Dermis blood vessel endothelial cell (primary cell): Measurements from ENCODE around the gene GDF15. TPM values are rescaled to one million over a fixed set of nuclear protein-coding genes. Genes with fewer than 3 reads are reported as not detected.
"Not testable (repeated sequence)": the region's sequence is repeated elsewhere in the genome, so short reads cannot be mapped to it uniquely, and the experiment has no call there.

Experiments
- DNase-seq: peaks from one replicate; pipeline ENCODE4 v3.0.0; 2010
- total RNA-seq: library from RNA; depleted of rRNA; stranded (reverse); fragments of >200 nt; gene quantifications from 2 replicates; pipeline ENCODE4 v1.2.3, GENCODE V29; 2014

GDF15 gene
- total RNA-seq, 1 donor from 2014 or later = 152 TPM

DNA sequence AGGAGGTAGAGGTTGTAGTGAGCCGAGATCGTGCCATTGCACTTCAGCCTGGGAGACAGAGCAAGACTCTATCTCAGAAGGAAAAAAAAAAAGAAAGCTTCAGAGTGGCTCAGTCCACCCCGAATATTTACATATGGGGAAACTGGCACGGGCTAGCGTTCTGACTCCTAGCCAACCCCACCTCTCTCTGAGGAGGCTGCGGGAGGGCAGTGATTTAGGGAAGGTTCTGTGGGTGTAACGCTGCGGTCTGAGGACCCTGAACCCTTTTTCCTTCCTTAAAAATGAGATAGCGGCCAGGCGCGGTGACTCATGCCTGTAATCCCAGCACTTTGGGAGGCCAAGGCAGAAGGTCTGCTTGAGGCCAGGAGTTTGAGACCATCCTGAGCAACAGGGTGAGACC lies 6.5 kb downstream of the GDF15 start:
- no peak for DNase-seq

DNA sequence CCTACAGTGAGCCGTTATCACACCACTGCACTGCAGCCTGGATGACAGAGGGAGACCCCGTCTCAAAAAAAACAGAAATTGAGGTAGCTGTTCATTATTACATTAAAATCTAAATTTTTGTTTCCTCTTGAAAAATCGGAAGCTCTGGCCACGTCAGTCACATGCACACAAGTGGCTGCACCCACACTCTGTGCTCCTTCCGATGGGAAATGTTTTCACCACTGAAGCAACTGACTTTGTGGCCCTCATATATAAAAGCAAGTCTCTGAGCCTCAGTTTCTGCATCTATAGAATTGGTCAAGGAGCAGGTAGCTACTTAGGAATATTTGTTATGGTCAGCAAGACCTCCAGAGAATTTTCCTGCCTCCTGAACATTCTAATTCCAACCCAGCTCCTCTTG lies 7.0 kb downstream of the GDF15 start:
- DNase-seq = no peak

DNA sequence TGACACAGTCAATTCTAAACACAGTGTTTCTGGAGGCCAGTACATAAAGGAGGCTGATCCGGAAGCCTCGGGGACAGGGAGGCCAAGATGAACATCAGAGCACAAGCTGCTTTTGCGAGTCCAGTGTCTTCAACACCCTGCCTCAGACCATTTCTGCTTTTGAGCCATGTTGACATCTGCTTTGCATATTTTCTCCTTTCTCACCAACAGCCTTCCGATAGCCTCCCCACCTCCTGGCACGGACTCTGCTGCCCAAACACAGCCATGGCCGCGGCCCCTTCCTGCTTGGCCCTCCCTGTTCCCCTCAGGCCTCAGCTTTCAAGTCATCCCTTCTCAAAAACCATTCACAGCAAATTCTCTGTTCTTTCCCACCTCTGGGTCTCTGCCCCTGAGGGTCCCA lies 7.9 kb downstream of the GDF15 start:
- no peak for DNase-seq

DNA sequence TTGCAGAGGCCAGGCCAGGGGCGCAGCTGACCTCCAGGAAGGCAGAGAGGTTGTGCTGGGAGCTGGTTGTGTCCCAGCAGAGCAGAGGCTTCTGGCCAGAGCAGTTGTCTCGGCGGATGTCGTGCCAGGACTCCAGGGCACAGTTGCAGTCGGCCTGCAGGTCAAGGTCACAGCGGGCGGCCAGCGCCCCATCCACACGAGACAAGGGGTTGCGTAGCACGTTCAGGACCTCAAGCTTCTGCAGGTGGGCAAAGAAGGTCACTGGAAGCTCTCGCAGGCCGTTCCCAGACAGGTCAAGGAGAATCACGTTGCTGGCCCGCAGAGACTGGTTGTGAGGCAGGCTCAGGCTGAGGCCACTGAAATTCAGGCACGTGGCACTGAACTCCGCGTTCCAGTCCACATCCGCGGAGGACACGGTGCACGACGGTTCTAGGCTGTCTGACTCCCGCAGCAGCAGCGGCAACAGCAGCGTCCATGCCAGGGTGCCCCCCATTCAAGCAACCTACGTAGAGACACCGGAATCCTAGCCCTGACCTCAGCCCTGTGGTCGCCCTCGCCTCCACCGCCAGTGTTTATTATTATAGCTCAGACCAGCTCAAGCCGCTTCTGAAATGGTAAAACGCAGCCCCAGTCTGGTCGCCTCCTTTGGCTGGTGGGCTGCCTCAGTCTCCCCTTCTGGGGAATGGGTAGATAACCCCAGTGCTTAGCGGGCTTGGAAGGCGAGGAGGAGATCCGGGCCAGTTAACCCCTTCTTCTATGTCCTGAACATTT lies 10.7 kb downstream of the GDF15 start:
- no peak for DNase-seq

DNA sequence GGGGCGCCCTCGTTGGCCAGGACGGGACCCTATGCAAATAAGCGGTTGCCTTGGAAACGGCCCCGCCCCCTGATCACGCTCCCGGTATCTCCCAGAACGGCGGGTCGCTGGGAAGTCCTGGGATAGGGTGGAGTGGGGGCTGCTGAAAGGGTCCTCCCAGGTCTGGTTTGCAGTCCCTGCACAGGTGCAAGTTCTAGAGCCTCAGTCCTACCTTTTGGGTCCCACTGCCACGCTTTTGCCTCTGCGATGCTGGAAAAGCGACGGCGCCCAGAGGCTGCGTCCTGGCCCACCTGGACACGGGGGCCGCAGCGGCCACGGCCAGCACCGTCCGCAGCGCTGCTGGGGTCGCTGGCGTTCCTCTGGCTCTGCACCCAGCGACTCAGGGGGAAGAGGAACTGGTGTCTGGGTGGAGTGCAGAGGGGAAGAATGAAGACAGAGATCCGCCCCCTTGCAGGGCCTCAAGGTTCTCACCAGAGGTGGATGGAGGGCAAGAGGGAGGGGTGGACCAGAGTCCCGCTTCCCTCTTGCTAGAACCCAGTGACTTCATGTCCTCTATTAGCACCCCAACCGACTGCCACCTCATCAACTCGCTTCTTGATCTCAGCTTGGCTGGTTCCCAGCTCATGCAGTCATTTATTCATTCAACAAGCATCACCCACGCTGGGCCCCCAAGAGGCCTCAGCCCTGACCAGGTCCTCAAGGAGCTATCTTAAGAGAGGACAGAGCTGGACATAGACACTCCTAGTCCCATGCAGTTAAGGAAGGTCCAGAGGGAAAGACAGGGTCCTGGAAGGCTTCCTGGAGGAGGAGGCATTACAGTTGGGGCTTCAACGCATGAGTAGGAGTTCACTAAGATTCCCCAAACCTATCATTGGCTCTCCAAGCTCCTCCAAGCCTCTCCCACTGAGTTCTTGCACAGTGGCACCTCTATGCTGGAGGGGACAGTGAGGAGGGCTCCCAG lies 11.6 kb downstream of the GDF15 start, which contains the start of gene LRRC25:
LRRC25 (minus strand) TSS at position 381 of the 961 bp plus-strand sequence. CDS start 659 bp downstream, outside the sequence.
- DNase-seq = no peak

DNA sequence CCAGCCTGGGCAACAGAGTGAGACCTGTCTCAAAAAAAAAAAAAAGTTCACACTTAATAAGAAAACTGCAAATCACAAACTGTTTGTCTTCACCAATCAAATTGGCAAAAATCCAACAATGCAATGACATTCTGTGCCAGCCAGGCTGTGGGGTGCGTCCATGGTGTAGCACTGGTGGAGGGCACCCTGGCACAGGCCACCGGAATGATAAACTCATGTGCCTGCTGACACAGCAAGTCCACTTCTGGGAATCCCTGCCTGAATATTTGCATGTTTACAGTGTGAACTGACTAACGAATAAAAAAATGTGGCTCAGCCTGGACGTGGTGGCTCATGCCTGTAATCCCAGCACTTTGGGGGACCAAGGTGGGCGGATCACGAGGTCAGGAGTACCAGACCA lies 13.1 kb downstream of the GDF15 start:
- no peak for DNase-seq

DNA sequence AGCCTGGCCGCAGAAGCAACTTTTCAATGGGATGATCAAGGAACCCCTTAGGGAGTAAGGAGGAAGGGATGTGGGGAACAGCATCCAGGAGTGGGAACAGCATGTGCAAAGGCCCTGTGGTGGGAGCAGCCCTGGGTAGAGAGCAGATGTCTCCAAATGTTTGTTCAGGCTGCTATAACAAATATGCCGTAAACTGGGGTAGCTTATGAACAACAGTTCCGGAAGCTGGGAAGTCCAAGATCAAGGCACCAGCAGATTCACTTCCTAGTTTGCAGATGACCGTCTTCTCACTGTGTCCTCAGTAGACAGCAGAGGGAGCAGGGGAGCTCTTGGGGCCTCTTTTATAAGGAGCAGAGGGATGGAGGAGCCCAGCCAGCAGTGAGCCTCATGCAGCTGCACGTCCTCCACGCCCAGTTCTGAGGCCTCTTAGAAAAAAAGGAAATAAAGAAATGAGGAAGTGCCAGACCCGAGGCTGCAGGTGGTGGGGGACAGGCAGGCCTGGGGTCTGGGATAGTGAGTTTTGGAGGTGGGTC lies 15.7 kb downstream of the GDF15 start:
- DNase-seq = peak; percentile 62

DNA sequence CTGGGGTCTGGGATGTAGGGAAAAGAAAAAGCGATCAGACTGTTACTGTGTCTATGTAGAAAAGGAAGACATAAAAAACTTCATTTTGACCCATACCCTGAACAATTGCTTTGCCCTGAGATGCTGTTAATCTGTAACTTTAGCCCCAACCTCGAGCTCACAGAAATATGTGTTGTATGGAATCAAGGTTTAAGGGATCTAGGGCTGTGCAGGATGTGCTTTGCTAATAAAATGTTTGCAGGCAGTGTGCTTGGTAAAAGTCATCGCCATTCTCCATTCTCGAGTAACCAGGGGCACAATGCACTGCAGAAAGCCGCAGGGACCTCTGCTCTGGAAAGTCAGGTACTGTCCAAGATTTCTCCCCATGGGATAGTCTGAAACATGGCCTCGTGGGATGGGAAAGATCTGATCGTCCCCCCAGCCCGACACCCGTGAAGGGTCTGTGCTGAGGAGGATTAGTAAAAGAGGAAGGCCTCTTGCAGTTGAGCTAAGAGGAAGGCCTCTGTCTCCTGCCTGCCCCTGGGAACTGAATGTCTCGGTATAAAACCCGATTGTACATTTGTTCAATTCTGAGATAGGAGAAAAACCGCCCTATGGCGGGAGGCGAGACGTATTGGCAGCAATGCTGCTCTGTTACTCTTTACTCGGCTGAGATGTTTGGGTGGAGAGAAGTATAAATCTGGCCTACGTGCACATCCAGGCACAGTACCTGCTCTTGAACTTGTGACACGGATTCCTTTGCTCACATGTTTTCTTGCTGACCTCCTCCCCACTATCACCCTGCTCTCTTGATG lies 16.7 kb downstream of the GDF15 start:
- not testable (repeated sequence) for DNase-seq

DNA sequence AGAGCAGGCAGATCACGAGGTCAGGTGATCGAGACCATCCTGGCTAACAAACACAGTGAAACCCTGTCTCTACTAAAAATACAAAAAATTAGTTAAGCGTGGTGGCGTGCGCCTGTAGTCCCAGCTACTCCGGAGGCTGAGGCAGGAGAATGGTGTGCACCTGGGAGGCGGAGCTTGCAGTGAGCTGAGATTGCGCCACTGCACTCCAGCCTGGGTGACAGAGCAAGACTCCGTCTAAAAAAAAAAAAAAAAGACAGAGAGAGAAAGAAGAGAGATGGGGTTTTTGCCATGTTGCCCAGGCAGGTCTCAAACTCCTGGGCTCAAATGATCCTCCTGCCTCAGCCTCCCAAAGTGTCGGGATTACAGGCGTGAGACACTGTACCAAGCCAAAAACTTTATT lies 19.8 kb downstream of the GDF15 start:
- DNase-seq = not testable (repeated sequence)

DNA sequence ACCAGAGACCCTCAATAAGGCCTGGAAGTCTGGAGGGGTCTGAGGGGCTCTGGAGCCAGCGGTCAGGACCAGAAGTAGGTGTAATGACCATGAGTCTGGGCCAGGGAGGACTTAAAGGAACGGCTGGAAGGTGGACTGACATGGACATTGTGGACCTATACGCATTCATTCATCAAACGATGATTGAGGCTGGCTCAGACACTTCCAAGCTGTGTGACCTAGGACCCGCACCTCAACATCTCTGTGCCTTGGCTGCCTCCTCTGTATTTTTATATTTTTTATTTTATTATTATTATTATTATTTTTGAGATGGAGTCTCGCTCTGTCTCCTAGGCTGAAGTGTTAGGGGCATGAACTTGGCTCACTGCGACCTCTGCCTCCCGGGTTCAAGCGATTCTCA lies 20.8 kb downstream of the GDF15 start:
- no peak for DNase-seq

DNA sequence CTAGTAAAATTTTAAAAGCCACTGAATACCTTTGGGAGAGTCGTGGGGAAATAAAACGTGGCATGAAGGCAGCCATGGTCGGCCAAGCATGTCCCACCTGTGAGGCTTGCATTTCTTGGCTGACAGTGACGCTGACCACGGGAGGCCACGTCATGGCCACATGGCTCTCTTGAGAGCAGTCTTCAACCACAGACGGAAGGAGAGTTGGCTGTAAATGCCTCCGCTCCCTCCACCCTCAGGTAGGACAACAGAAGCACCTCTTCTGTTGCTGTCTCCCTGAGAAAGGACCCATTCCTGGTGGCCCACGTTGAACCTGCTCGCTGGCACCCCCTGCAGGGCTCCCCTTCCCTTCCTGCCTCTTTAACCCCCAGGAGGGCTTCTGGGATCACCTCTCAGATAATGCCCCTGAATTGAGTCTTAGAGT lies 22.1 kb downstream of the GDF15 start:
- DNase-seq = peak; percentile 64

DNA sequence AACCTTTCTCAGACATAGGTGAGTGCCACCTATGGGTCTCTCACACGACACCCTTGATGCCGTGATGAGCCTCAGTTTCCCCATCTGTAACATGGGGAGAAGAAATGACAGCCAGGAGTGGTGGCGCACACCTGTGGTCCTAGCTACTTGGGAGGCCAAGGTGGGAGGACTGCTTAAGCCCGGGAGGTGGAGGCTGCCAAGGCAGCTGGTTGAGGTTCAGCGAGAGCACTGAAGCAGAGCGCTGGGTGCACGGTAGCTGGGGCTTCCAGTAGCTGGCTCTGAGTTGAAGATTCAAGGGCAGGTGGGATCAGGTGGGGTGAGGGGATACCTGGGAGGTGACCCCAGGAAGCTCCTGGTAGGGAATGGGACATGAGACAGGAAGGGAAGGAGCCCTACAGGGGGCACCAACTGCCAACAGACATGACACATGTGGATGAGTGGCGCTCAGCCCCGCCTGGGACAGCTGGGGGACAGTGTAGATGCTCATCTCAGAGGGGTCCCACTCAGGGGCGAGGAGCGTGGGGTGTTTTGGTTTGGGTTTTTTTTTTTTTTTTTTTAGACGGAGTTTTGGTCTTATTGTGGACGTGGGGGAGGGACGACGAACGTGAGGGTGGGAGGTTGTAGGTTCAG lies 26.8 kb downstream of the GDF15 start:
- no peak for DNase-seq

DNA sequence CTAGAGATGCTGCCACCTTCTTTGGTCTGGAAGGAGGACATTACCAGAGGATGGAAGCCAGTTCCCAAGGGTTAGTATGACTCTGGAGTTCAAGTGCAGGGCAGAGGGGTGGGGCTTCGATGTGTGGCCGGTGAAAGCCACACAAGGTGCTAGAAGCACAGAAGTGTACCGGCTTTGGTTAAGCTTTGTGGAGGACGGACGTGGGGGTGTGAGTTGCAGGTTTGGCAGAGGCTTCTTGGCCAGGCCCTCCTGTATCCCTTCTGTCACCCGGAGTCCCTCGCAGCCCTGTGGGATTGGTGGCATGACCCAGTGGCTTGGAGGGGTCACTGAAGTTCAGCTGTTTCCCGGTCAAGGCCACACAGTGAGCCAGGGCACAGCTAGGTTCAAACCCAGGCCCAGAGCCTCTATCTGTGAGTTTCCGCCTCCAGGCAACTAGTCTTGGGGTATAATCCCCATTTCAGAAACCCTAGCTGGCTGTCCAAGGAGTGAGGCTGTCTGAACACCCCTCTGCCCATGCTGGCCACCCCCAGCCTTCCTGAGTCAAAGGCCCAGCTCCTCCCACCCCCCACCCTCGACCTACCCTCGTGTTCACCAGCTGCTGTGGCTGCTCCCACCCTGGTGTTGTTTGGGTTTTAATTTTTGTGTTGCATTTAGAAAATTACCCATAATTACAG lies 28.7 kb downstream of the GDF15 start:
- no peak for DNase-seq

DNA sequence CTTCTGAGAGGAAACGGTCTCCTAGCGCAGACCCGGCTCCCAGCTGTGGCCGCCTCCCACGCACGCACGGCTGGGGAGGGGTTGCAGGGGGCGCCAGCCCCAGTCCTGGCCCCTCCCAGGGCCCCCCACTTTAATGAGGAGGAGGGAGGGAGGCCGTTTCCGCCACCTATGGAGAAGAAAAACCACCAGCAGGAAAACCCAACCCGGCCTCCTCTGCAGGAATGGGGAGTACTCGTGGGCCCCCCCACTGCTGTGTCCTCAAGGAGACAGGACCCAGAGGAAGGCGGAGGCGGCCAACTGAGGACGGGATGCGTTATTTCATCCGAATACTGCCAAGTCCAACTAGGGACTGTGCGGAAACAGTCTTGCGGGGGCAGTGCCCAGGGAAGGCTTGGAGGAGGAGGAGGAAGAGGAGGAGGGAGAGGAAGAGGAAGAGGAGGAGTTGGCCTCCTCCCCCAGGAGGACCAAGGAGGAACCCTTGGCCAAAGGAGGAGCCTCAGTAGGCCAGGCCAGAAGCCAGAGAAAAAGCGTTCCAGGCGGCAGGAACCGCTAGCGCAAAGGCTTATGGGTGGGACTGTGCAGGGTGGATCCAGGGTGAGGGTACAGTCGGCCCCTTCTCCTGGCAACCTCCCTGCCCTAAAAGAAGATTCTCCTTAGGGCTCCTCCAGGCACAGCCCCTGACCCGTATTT lies 29.4 kb downstream of the GDF15 start:
- DNase-seq = peak; percentile 85

DNA sequence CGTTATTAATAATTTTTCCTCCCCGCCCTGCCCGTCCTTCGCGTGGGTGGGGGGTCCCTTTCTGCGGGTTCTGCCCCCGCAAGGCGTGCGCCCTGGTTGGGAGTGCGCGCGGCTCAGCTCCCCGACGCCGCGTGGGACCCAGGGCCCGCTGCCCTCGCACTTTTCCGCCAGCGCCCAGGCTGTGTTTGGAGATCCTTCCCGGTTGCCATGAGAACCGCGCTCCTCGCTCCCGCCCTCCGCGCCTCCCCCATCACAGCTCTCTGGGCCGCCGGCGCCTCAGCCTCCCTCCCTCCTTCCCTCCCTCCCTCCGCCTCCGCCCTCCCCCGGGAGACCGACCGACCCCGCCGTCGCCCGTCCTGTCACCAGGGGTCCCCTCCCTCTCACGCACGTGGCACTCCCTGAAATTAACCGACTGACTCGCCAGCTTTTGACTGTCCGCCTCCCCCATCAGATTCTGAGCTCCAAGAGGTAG lies 30.9 kb downstream of the GDF15 start:
- DNase-seq = peak; percentile 91

DNA sequence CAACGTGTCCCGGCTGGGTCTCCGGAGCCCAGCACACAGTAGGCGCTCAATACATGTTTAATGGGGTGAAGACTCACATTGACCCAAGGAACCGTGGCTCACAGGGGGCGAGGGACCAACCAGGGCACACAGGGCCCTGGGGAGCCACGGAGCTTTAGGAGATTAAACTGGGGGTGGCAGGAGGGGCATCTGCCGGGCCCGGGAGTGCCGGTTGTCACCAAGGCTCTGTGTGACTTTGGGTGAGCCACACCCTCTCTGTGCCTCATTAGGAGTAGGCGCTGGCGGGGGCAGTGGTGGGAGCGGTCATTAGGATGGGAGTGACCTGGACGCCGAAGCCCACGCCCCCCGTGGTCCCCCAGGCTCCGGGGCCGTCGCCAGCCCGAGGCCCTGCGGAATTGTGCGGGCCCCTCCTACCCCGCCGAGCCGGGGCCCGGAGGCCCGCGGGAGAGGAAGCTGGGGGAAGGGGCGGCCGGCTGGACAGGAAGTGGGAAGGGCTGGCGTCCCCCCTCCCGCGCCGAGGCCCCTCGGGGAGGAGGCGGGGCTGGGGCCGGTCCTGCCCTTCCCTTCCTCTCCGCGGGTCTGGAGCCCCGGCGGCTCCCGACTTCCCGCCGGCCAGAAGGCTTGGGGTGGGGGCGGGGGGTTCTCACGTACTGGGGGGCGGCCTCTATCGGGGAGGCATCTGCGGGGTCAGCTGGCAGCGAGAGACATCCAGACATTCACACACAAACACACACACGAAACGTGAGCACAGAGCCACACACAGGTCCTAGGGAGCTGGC lies 31.5 kb downstream of the GDF15 start:
- peak; percentile 87 for DNase-seq

DNA sequence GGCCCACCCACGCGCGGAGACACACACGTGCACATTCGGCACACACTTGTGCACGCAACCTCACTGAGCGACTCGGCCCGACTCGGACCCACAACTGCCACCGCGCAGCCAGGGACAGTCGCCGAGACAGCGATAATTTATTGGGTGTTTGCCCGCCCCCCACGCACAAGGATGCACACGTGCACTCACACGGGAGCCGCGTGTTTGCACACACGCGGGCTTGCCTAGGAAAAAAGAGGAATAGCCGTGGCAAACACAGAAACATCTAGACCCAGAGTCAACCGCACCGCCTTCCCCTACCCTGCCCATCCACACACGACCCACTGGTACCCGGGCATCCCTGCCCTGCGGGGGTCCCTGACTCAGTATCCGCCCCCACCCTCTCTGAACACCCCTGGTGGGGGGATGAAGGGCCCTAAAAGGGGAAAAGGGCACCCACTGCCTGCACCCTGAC lies 32.1 kb downstream of the GDF15 start:
- DNase-seq = no peak

DNA sequence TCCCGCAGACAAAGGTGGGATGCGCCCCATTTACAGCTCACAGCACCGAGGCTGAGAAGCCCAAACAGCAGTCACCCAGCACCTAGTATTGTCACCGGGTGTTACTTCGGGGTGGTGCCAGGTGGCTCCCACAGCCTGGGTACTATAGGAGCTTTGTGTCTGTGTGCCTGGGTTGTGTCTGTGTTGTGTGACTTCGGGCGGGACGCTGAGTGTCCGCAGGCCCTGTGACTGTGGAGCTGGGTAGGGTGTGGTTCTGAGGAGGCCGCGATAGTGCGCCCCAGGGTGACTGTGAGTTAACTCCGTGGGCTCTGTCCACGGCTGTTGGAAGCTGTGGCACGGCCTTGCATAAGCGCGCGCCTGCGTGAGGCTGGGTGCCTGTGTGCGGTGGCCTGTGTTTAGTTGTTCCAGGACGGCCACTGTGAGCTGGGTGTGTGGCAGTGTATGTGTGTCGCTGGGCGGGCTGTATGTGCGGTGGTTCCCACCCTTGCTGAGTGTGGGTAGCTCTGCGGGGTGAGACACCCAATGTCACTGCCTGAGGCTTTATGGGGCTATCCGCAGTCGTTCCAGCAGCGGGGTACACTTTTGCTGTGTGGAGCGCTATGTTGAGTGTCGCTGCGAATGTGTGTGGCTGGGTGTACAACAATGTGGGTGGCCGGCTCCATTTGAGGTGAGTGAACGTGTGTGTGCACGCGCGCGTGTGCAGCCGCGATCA lies 32.7 kb downstream of the GDF15 start:
- DNase-seq = no peak

DNA sequence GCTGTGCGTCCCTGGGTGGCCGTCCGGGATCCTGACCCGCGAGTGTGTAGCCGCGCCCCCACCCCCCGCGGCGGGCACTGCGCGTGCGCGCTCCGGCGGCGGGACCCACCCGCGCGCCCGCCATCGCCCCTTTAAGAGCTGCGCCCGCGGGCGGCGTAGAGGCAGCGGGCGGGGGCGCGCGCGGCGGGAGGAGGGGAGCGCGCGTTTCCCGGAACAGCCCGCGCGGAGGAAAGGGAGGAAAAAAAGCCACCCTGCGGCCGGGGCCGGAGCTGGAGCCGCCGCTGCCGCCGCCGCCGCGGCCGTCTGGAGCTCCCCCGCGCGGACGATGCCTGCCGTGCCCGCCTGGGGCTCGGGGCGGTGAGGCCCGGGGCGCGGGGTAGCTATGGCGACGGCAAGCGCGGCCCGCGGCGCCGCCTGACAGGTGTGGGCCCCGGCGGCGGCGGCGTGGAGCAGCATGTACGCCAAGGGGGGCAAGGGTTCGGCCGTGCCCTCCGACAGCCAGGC lies 33.3 kb downstream of the GDF15 start, which contains the start of gene SSBP4:
SSBP4 (plus strand) TSS at position 204 of the 504 bp plus-strand sequence; CDS start at position 455, 251 bp downstream.
- peak; percentile 89 for DNase-seq
